ENCODE measurements around the gene AXL. TPM values are rescaled to one million over a fixed set of nuclear protein-coding genes. Genes with fewer than 3 reads are reported as not detected.
"Not testable (repeated sequence)": the region's sequence is repeated elsewhere in the genome, so short reads cannot be mapped to it uniquely, and the experiment has no call there.

Gene AXL
- polyA plus RNA-seq, 3 donors = 28.6 to 33.9 (median 32.1) TPM

- DNase-seq (ENCODE audit: low read depth in 3 of 3, low spot score in 2 of 3) = no peak
Observed at GRCh38 chr19:41269055-41269454, 50.0 kb downstream of the AXL start.

- no peak for DNase-seq (ENCODE audit: low read depth in 3 of 3, low spot score in 2 of 3)
Observed at GRCh38 chr19:41269571-41269970, 50.5 kb downstream of the AXL start.

- no peak for DNase-seq (ENCODE audit: low read depth in 3 of 3, low spot score in 2 of 3)
Observed at GRCh38 chr19:41273076-41273475, 54.1 kb downstream of the AXL start.

- no peak for DNase-seq (ENCODE audit: low read depth in 3 of 3, low spot score in 2 of 3)
Observed at GRCh38 chr19:41274802-41275201, 55.8 kb downstream of the AXL start.

GRCh38 chr19:41276231-41276630 lies 57.2 kb downstream of the AXL start:
- DNase-seq (ENCODE audit: low read depth in 3 of 3, low spot score in 2 of 3) = no peak

GRCh38 chr19:41278478-41278877 lies 59.5 kb downstream of the AXL start:
- DNase-seq (ENCODE audit: low read depth in 3 of 3, low spot score in 2 of 3) = no peak

GRCh38 chr19:41288673-41289530 lies 69.9 kb downstream of the AXL start:
- DNase-seq (ENCODE audit: low read depth in 3 of 3, low spot score in 2 of 3) = no peak

GRCh38 chr19:41289814-41290213 lies 70.8 kb downstream of the AXL start:
- DNase-seq (ENCODE audit: low read depth in 3 of 3, low spot score in 2 of 3) = not testable (repeated sequence)

GRCh38 chr19:41294393-41294792 lies 75.4 kb downstream of the AXL start:
- no peak for DNase-seq (ENCODE audit: low read depth in 3 of 3, low spot score in 2 of 3)

- DNase-seq (ENCODE audit: low read depth in 3 of 3, low spot score in 2 of 3) = no peak
Observed at GRCh38 chr19:41295499-41295898, 76.5 kb downstream of the AXL start.

GRCh38 chr19:41296433-41296871 lies 77.4 kb downstream of the AXL start:
- DNase-seq (ENCODE audit: low read depth in 3 of 3, low spot score in 2 of 3) = no peak

- no peak for DNase-seq (ENCODE audit: low read depth in 3 of 3, low spot score in 2 of 3)
Observed at GRCh38 chr19:41297628-41298347, 78.8 kb downstream of the AXL start.

- DNase-seq (ENCODE audit: low read depth in 3 of 3, low spot score in 2 of 3) = no peak
Observed at GRCh38 chr19:41298348-41298964, 79.4 kb downstream of the AXL start.

- no peak for DNase-seq (ENCODE audit: low read depth in 3 of 3, low spot score in 2 of 3)
Observed at GRCh38 chr19:41299046-41299754, 80.2 kb downstream of the AXL start.

GRCh38 chr19:41299755-41300089 lies 80.7 kb downstream of the AXL start:
- no peak for DNase-seq (ENCODE audit: low read depth in 3 of 3, low spot score in 2 of 3)

- no peak for DNase-seq (ENCODE audit: low read depth in 3 of 3, low spot score in 2 of 3)
Observed at GRCh38 chr19:41300555-41300954, 81.5 kb downstream of the AXL start.

- DNase-seq (ENCODE audit: low read depth in 3 of 3, low spot score in 2 of 3) = no peak
Observed at GRCh38 chr19:41302624-41303351, 83.8 kb downstream of the AXL start.

- DNase-seq (ENCODE audit: low read depth in 3 of 3, low spot score in 2 of 3) = no peak
Observed at GRCh38 chr19:41303954-41304353, 84.9 kb downstream of the AXL start.

- DNase-seq (ENCODE audit: low read depth in 3 of 3, low spot score in 2 of 3) = no peak
Observed at GRCh38 chr19:41304706-41305483, 85.9 kb downstream of the AXL start.
